Spleen (tissue), 7 donors: ENCODE data around the gene IRF2.

Experiments
- CTCF ChIP-seq, 11 experiments: fragments of 200-600 bp in 7 of 11; fragments of 450-650 bp in 4 of 11; sonication (generic) in 4 of 11; IDR thresholded peaks in 8 of 11; conservative IDR thresholded peaks in 3 of 11; 1 replicate in 7 of 11; 2 replicates in 4 of 11; pipeline versions ENCODE4 v1.4.0 to v1.8.0; 2016 to 2021; ENCODE audit warnings: antibody characterized with exemption in 11 of 11, inconsistent platforms in 4 of 11, mild to moderate bottlenecking in 1 of 11
- POLR2A ChIP-seq, 3 donors: fragments of 450-650 bp; IDR thresholded peaks; one replicate each; pipeline ENCODE4 v1.5.1; 2017; ENCODE audit warnings: antibody characterized with exemption in 3 of 3, mild to moderate bottlenecking in 1 of 3
- donor health status: DM: no; HTN: no; CAD: no; lungs with moderate emphysema.
- donor health status: DM: no; HTN: no; CAD: no.
- donor health status: DM: no; HTN: no; CAD: no.

GRCh38 chr4:184451726-184452125 lies 22.6 kb downstream of the IRF2 start:
- TF ChIP-seq CTCF (IDR thresholded peaks at IDR 0.05 in 8 of 11, conservative IDR thresholded peaks at IDR 0.05 in 3 of 11) (no peak), POLR2A (IDR thresholded peaks at IDR 0.05) (no peak)
